CD14-positive monocyte (primary cell): ENCODE data around the gene ZNF225. TPM values are rescaled to one million over a fixed set of nuclear protein-coding genes. Genes with fewer than 3 reads are reported as not detected.
A peak's percentile ranks its signal among the peaks of the same experiment; 100 is the strongest.

Experiments used
- DNase-seq, 3 donors: peaks; one replicate each; pipeline ENCODE4 v3.0.0-alpha.2; 2011 to 2022
- H2AFZ ChIP-seq: 2 replicates; pipeline ENCODE4 v1.6.0; 2012; ENCODE audit warnings: mild to moderate bottlenecking, low read depth, low read length, inconsistent platforms; ENCODE audit not compliant: insufficient read depth, poor library complexity, severe bottlenecking
- H3K27ac ChIP-seq, 2 donors: 1 replicate in 1 of 2; 2 replicates in 1 of 2; pipeline ENCODE4 v1.5.1; 2012 to 2013; ENCODE audit warnings: low read length in 2 of 2, control low read depth in 1 of 2, inconsistent platforms in 1 of 2, low read depth in 1 of 2, mild to moderate bottlenecking in 1 of 2
- H3K27me3 ChIP-seq, 2 donors: one replicate each; pipeline versions ENCODE4 v1.6.0 to v1.6.1; 2011 to 2013; ENCODE audit warnings: low read length in 2 of 2; ENCODE audit not compliant: control insufficient read depth in 2 of 2, insufficient read depth in 2 of 2
- H3K36me3 ChIP-seq, 2 donors: replicated peaks in 1 of 2; 1 replicate in 1 of 2; 2 replicates in 1 of 2; pipeline versions ENCODE4 v1.5.1 to v1.6.1; 2012 to 2013; ENCODE audit warnings: low read length in 2 of 2, control low read depth in 1 of 2, inconsistent platforms in 1 of 2, mild to moderate bottlenecking in 1 of 2; ENCODE audit not compliant: insufficient read depth in 2 of 2, control insufficient read depth in 1 of 2
- H3K4me1 ChIP-seq, 2 donors: 1 replicate in 1 of 2; 2 replicates in 1 of 2; pipeline versions ENCODE4 v1.5.1 to v1.6.1; 2012 to 2013; ENCODE audit warnings: low read length in 2 of 2, control low read depth in 1 of 2, inconsistent platforms in 1 of 2, mild to moderate bottlenecking in 1 of 2, moderate library complexity in 1 of 2; ENCODE audit not compliant: insufficient read depth in 2 of 2, control insufficient read depth in 1 of 2
- H3K4me2 ChIP-seq: replicated peaks from 2 replicates; pipeline ENCODE3; 2012; ENCODE audit warnings: low read length, moderate library complexity, mild to moderate bottlenecking; ENCODE audit not compliant: poor library complexity, severe bottlenecking; ENCODE audit errors: extremely low read depth
- H3K4me3 ChIP-seq, 3 experiments: fragments of 200-600 bp in 1 of 3; sonication (generic) in 1 of 3; replicated peaks in 1 of 3; 1 replicate in 2 of 3; 2 replicates in 1 of 3; pipeline ENCODE4 v1.5.1; 2011 to 2013; ENCODE audit warnings: low read length in 3 of 3, mild to moderate bottlenecking in 3 of 3, control low read depth in 2 of 3, low read depth in 2 of 3, inconsistent platforms in 1 of 3, moderate library complexity in 1 of 3
- H3K79me2 ChIP-seq: 2 replicates; pipeline ENCODE4 v1.6.0; 2012; ENCODE audit warnings: mild to moderate bottlenecking, control low read depth, inconsistent platforms, low read length, moderate library complexity; ENCODE audit not compliant: insufficient read depth
- H3K9ac ChIP-seq: 2 replicates; pipeline ENCODE4 v1.6.0; 2017; ENCODE audit warnings: low read length, mild to moderate bottlenecking; ENCODE audit not compliant: insufficient read depth, poor library complexity, severe bottlenecking
- H3K9me3 ChIP-seq, 2 donors: replicated peaks in 1 of 2; 1 replicate in 1 of 2; 2 replicates in 1 of 2; pipeline versions ENCODE4 v1.5.1 to v1.6.1; 2012 to 2013; ENCODE audit warnings: low read length in 2 of 2, control low read depth in 1 of 2; ENCODE audit not compliant: control insufficient read depth in 1 of 2, insufficient read depth in 1 of 2
- H4K20me1 ChIP-seq: 2 replicates; pipeline ENCODE4 v1.6.0; 2012; ENCODE audit warnings: mild to moderate bottlenecking, low read length, control low read depth, moderate library complexity; ENCODE audit not compliant: insufficient read depth
- H3K27ac Mint-ChIP-seq, 7 donors: one replicate each; pipeline ENCODE4 v1.8.0; 2020; ENCODE audit warnings: mild to moderate bottlenecking in 7 of 7, mixed read lengths in 7 of 7, moderate library complexity in 6 of 7, inconsistent platforms in 2 of 7
- H3K27me3 Mint-ChIP-seq, 3 donors: one replicate each; pipeline ENCODE4 v1.8.0; 2021 to 2022; ENCODE audit warnings: low read depth in 3 of 3, mild to moderate bottlenecking in 3 of 3, mixed read lengths in 3 of 3, moderate library complexity in 3 of 3, inconsistent platforms in 1 of 3
- H3K36me3 Mint-ChIP-seq, 2 donors: one replicate each; pipeline ENCODE4 v1.8.0; 2020; ENCODE audit warnings: mixed read lengths in 2 of 2, inconsistent platforms in 1 of 2, mild to moderate bottlenecking in 1 of 2
- H3K4me1 Mint-ChIP-seq: one replicate; pipeline ENCODE4 v1.8.0; 2020; ENCODE audit warnings: mild to moderate bottlenecking, mixed read lengths
- H3K4me3 Mint-ChIP-seq, 2 donors: one replicate each; pipeline ENCODE4 v1.8.0; 2020; ENCODE audit warnings: mild to moderate bottlenecking in 2 of 2, mixed read lengths in 2 of 2, moderate library complexity in 1 of 2
- H3K9me3 Mint-ChIP-seq, 7 donors: one replicate each; pipeline ENCODE4 v1.8.0; 2020 to 2022; ENCODE audit warnings: mixed read lengths in 7 of 7, mild to moderate bottlenecking in 6 of 7, moderate library complexity in 6 of 7, inconsistent platforms in 2 of 7
- WGBS: methylation state at CpG from one replicate; pipeline ENCODE4 v1.1.5; 2013; ENCODE audit warnings: missing lambda C conversion rate; ENCODE audit not compliant: insufficient coverage; 5-methylcytosine and 5-hydroxymethylcytosine counted together
- intact Hi-C, 2 donors: fragments of 100-400 bp; cut with micrococcal nuclease; formaldehyde crosslinking; loops; one replicate each; pipeline versions ENCODE4 v1.15.0 to v1.15.1; 2023
- polyA plus RNA-seq, 3 donors: library from polyadenylated mRNA; depleted of rRNA in 1 of 3; unstranded in 2 of 3; stranded (reverse) in 1 of 3; fragments of 300-500 nt in 2 of 3; fragments of >200 nt in 1 of 3; fragmentation: Illumina TruSeq in 2 of 3; gene quantifications; 1 replicate in 2 of 3; 2 replicates in 1 of 3; pipeline ENCODE4 v1.2.3, GENCODE V29; 2012 to 2021
- TF ChIP-seq, protein P1 (sequence below): fragments of 200-600 bp; IDR thresholded peaks from one replicate; pipeline ENCODE4 v1.8.0; 2022; ENCODE audit warnings: antibody characterized with exemption, mild to moderate bottlenecking

Gene ZNF225
- polyA plus RNA-seq, 3 donors = 0.86 to 1.1 (median 0.93) TPM

GRCh38 chr19:44069415-44069814 lies 43.8 kb upstream of the ZNF225 start:
- H3K4me2 ChIP-seq = no peak overlapping the region
- H3K4me3 ChIP-seq = no peak overlapping the region
- H3K36me3 ChIP-seq = peaks cover 14 to 31% of the 10 kb centered on the region in 2 donors
- H3K4me1 Mint-ChIP-seq = peaks cover 22% of the 10 kb centered on the region
- H3K9ac ChIP-seq = no peak overlapping the region
- H3K27ac Mint-ChIP-seq = no peak overlapping the region
- H3K27me3 Mint-ChIP-seq = peaks cover 3 to 4% (median 3%) of the 10 kb centered on the region in 3 donors
- no CpG with 5 or more reads among the region's 1 CpG for WGBS
- H3K36me3 Mint-ChIP-seq = peaks cover 20 to 25% of the 10 kb centered on the region in 2 donors
- peaks cover 39 to 68% of the 10 kb centered on the region in 2 donors for H3K9me3 ChIP-seq
- H3K27ac ChIP-seq = no peak overlapping the region
- no peak overlapping the region for H3K4me3 Mint-ChIP-seq
- H3K9me3 Mint-ChIP-seq = peaks cover 42 to 74% (median 70%) of the 10 kb centered on the region in 7 donors
- H4K20me1 ChIP-seq = no peaks in the 10 kb centered on the region
- H3K79me2 ChIP-seq = no peaks in the 10 kb centered on the region
- no peak overlapping the region for H2AFZ ChIP-seq
- TF ChIP-seq, protein P1, sequence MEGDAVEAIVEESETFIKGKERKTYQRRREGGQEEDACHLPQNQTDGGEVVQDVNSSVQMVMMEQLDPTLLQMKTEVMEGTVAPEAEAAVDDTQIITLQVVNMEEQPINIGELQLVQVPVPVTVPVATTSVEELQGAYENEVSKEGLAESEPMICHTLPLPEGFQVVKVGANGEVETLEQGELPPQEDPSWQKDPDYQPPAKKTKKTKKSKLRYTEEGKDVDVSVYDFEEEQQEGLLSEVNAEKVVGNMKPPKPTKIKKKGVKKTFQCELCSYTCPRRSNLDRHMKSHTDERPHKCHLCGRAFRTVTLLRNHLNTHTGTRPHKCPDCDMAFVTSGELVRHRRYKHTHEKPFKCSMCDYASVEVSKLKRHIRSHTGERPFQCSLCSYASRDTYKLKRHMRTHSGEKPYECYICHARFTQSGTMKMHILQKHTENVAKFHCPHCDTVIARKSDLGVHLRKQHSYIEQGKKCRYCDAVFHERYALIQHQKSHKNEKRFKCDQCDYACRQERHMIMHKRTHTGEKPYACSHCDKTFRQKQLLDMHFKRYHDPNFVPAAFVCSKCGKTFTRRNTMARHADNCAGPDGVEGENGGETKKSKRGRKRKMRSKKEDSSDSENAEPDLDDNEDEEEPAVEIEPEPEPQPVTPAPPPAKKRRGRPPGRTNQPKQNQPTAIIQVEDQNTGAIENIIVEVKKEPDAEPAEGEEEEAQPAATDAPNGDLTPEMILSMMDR = no peak
- no peak for DNase-seq
- H3K27me3 ChIP-seq = no peaks in the 10 kb centered on the region
- intact Hi-C loops = no loop called here
- H3K4me1 ChIP-seq = peaks cover 16 to 17% of the 10 kb centered on the region in 2 donors

DNA sequence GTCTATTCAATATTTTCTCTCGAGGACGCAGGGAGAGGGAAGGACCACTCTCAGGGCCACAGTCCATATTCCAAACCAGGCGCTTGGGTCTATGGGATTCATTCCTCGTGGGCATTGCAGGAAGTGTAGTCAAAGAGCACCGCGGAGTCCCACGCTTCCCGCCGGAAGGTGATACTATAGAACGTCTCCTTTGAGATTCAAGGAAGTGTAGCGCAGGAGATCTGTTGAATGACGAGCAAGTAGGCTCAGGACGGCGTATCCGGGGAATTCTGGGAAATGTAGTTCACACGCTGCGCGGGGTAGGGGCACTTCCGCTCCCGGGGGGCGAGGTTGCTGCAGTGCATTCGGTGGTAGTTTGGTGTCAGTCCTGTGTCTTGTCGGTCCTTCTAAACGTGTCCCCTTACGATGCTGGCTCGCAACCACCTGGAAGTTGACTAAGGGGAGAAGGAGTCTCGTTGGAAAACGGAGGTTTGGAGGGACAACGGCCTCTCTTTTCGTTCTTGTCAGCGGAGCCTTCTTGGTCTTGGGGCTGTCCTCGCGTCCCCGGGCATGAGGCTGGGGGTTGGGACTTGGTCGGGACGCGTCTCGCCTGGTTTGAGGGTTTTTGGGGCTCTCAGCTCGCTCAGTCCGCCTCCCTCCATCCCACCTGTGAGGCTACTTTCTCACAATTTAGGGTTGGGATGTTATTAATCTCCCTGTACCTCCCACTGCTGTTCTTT lies 41.2 kb upstream of the ZNF225 start, which contains the start of gene ZNF284:
Gene ZNF284, plus strand, starts transcription at position 336 of the 719 bp plus-strand sequence. CDS start 4,231 bp downstream, outside the sequence.
- Histone ChIP-seq H3K27ac (peak within 1 kb of the TSS; percentile 1 to 64), H3K4me1 (peaks cover 16 to 17% of the 10 kb centered on the region in 2 donors), H3K36me3 (peaks cover 0 to 7% of the 10 kb centered on the region in 2 donors), H4K20me1 (no peaks in the 10 kb centered on the region), H3K4me3 (peak within 1 kb of the TSS; percentile 77 to 82 (median 80)), H3K9ac (peak within 1 kb of the TSS; percentile 17), H2AFZ (peak within 1 kb of the TSS; percentile 98), H3K9me3 (peaks cover 23 to 47% of the 10 kb centered on the region in 2 donors), H3K27me3 (no peaks in the 10 kb centered on the region), H3K4me2 (peak within 1 kb of the TSS; percentile 88), H3K79me2 (no peaks in the 10 kb centered on the region)
- H3K4me1 Mint-ChIP-seq = peaks cover 22% of the 10 kb centered on the region
- H3K27ac Mint-ChIP-seq = peak within 1 kb of the TSS in 6 of 7 donors; percentile 9 to 83 (median 57)
- peak; percentile 75 to 86 (median 77) for DNase-seq
- under 1% methylated on average over 18 of the region's 40 CpGs for WGBS
- H3K36me3 Mint-ChIP-seq = peaks cover 11% of the 10 kb centered on the region in 2 donors
- intact Hi-C loops = loop anchor here in 1 of 2 donors (10.0 kb wide), 1 partner anchor 247 kb away; the partner anchor contains the start of gene ZNF283
- H3K9me3 Mint-ChIP-seq = peaks cover 31 to 64% (median 53%) of the 10 kb centered on the region in 7 donors
- TF ChIP-seq, protein P1 = no peak
- peaks cover 3 to 4% (median 3%) of the 10 kb centered on the region in 3 donors for H3K27me3 Mint-ChIP-seq
- peak within 1 kb of the TSS; percentile 96 to 98 for H3K4me3 Mint-ChIP-seq
